OCI-LY3 (cell line): ENCODE measurements around the gene GFI1B.
A peak's percentile ranks its signal among the peaks of the same experiment; 100 is the strongest.

Experiments used
- H2AFZ ChIP-seq: fragments of 200-600, 300-600 bp; shearing (Covaris generic); 2 replicates; pipeline ENCODE4 v1.6.0; 2014; ENCODE audit warnings: antibody characterized with exemption, low read depth, low read length
- H3K27ac ChIP-seq: fragments of 200-600, 300-600 bp; sonication (generic); 2 replicates; pipeline ENCODE4 v1.5.1; 2014; ENCODE audit warnings: mild to moderate bottlenecking, low read length, moderate library complexity, mixed read lengths
- H3K27me3 ChIP-seq: fragments of 200-600, 300-600 bp; sonication (generic); 2 replicates; pipeline ENCODE4 v1.6.1; 2014; ENCODE audit warnings: low read depth, low read length, mixed read lengths
- H3K36me3 ChIP-seq: fragments of 200-600, 300-600 bp; sonication (generic); replicated peaks from 2 replicates; pipeline ENCODE3; 2014; ENCODE audit warnings: low read depth, low read length, mixed read lengths
- H3K4me1 ChIP-seq: fragments of 300-600, 200-600 bp; sonication (generic); 2 replicates; pipeline ENCODE4 v1.6.1; 2014; ENCODE audit warnings: low read length, mixed read lengths
- H3K4me2 ChIP-seq: fragments of 200-600, 300-600 bp; sonication (generic); 2 replicates; pipeline ENCODE4 v1.6.1; 2014; ENCODE audit warnings: low read length, mixed read lengths
- H3K4me3 ChIP-seq: fragments of 300-600, 200-600 bp; sonication (generic); 2 replicates; pipeline ENCODE4 v1.5.1; 2014; ENCODE audit warnings: antibody characterized with exemption, mild to moderate bottlenecking, low read length, moderate library complexity
- H3K79me2 ChIP-seq: fragments of 300-600, 200-600 bp; shearing (Covaris generic); 2 replicates; pipeline ENCODE4 v1.6.1; 2014; ENCODE audit warnings: mild to moderate bottlenecking, low read length, mixed read lengths
- H3K9ac ChIP-seq: fragments of 300-600, 200-600 bp; shearing (Covaris generic); 2 replicates; pipeline ENCODE4 v1.6.0; 2014; ENCODE audit warnings: mild to moderate bottlenecking, low read length, moderate library complexity
- H3K9me3 ChIP-seq: fragments of 200-600, 300-600 bp; shearing (Covaris generic); 2 replicates; pipeline ENCODE4 v1.6.1; 2014; ENCODE audit warnings: low read length, mixed read lengths; ENCODE audit not compliant: insufficient read depth
- H4K20me1 ChIP-seq: fragments of 200-600, 300-600 bp; sonication (generic); 2 replicates; pipeline ENCODE4 v1.6.1; 2016; ENCODE audit warnings: low read length, mixed read lengths; ENCODE audit not compliant: insufficient read depth
- EZH2phosphoT487 ChIP-seq: fragments of 200-600 bp; shearing (Covaris generic); IDR thresholded peaks from 2 replicates; pipeline ENCODE4 v1.6.1; 2018; ENCODE audit warnings: antibody characterized with exemption, mixed run types, low read depth
- TF ChIP-seq, protein P1 (sequence below): fragments of 200-600, 300-600 bp; sonication (generic); IDR thresholded peaks from 2 replicates; pipeline ENCODE4 v1.5.1; 2014; ENCODE audit warnings: antibody characterized with exemption, low read length, low read depth

The GFI1B gene

DNA sequence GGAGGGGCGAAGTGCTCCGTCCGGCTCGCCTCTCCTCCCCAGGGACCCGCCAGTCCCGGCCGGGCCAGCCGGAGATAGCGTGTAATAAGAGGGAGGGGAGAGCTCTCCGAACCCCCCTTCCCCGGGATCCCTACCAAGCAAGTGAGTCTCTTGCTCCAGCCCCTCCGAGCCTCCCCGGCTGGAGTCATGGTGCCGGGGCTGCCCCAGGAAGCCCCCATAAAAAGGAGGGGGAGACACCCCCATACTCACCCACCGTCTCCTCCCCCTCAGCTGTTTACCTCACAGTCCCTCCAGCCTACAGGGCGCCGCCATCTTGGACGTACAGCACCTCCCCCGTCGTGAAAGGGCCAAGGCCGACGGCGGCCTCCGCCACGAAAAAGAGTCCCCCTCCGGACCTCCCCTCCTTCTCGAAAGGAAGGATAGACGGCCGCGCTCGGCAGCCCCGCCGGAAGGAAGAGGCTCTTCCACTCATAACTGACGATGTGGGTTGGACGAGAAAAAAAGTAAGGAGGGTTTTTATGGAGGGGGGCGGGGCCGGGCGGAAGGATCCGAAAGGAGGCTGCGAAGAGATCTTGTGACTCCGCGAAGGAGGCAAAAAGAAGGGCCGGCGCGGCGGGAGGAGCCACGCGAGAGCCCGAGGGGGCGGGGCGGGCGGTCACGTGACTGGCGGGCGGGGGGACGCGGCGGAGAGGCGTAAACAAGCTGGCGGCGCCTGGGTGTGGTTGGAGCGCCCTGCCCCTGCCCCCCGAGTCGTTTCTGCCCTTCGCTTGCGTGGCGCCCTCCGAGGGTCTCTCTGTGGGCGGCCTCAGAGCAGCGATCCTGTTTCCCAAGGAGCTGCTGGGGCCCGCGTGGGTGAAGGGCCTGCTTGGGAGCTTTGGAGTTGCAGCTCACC lies 34.0 kb upstream of the GFI1B start, which contains the start of gene TSC1:
Gene TSC1 (minus strand): TSS at position 323 of the 892 bp plus-strand sequence. CDS start 15,744 bp downstream, outside the sequence.
- peaks cover 49% of the 10 kb centered on the region for H3K79me2 ChIP-seq
- no peaks in the 10 kb centered on the region for H3K36me3 ChIP-seq
- peak within 1 kb of the TSS; percentile 82 for H3K27ac ChIP-seq
- H3K9me3 ChIP-seq: no peaks in the 10 kb centered on the region
- peaks cover 21% of the 10 kb centered on the region; the same call in 1 of the 2 replicates for H4K20me1 ChIP-seq
- H2AFZ ChIP-seq: peak within 1 kb of the TSS; percentile 97
- H3K9ac ChIP-seq: peak within 1 kb of the TSS; percentile 94
- peak within 1 kb of the TSS; percentile 91 for H3K4me2 ChIP-seq
- no peak for TF ChIP-seq EZH2phosphoT487
- TF ChIP-seq, protein P1, sequence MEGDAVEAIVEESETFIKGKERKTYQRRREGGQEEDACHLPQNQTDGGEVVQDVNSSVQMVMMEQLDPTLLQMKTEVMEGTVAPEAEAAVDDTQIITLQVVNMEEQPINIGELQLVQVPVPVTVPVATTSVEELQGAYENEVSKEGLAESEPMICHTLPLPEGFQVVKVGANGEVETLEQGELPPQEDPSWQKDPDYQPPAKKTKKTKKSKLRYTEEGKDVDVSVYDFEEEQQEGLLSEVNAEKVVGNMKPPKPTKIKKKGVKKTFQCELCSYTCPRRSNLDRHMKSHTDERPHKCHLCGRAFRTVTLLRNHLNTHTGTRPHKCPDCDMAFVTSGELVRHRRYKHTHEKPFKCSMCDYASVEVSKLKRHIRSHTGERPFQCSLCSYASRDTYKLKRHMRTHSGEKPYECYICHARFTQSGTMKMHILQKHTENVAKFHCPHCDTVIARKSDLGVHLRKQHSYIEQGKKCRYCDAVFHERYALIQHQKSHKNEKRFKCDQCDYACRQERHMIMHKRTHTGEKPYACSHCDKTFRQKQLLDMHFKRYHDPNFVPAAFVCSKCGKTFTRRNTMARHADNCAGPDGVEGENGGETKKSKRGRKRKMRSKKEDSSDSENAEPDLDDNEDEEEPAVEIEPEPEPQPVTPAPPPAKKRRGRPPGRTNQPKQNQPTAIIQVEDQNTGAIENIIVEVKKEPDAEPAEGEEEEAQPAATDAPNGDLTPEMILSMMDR: no peak
- no peaks in the 10 kb centered on the region for H3K27me3 ChIP-seq
- H3K4me1 ChIP-seq: peaks cover 25% of the 10 kb centered on the region
- H3K4me3 ChIP-seq: peak within 1 kb of the TSS; percentile 92

DNA sequence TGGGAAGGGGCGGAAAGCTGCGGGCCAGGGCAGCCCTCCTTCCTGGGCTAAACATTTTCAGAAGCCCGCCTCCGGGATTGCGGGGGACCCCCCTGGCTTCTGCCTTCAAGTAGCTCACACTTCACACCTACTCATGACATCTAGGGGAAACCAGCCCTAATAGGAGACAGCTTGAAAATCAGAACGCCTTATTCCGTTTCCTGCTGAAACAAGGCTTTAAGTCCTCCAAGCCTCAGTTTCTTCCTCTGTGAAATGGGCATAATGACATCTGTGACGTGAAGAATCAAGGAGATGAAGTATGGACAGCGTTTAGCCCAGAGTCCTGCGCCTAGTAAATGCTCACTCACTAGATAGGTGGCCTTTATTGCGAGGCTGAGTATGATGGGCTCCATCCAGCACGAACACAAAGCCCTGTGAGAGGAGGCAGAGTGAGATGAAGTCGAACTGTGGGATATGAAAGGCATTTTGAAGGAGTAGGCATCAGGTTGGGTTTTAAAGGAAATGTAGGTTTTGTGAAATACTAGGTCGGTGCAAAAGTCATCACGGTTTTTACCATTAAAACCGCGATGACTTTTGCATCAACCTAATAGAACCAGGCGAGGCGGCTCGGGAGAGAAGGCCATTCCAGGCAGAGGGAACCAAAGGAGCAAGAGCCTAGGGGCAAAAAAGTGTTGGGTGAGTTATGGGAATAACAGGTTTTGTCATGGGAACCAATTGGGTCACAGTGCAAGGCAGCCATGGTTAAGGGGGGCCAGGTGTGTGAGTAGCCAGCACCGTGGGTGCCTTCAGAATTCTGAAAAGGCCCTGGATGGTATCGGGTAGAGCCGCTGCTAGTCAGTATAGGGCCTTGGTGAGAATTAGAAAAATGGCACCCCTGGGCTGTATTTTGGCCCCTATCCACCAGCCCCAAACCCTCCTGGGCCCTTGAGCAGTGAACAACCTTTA lies 33.0 kb upstream of the GFI1B start:
- Histone ChIP-seq H3K27me3 (no peaks in the 10 kb centered on the region), H3K9me3 (no peaks in the 10 kb centered on the region), H2AFZ (peak overlapping the region; percentile 70; the same call in 1 of the 2 replicates), H3K27ac (no peak overlapping the region), H3K9ac (peak overlapping the region; percentile 67), H4K20me1 (peaks cover 17% of the 10 kb centered on the region; the same call in 1 of the 2 replicates), H3K36me3 (no peaks in the 10 kb centered on the region), H3K79me2 (peaks cover 40% of the 10 kb centered on the region), H3K4me1 (peaks cover 25% of the 10 kb centered on the region), H3K4me3 (peak overlapping the region; percentile 92), H3K4me2 (peak overlapping the region; percentile 70)
- TF ChIP-seq, protein P1: no peak
- TF ChIP-seq EZH2phosphoT487: no peak

DNA sequence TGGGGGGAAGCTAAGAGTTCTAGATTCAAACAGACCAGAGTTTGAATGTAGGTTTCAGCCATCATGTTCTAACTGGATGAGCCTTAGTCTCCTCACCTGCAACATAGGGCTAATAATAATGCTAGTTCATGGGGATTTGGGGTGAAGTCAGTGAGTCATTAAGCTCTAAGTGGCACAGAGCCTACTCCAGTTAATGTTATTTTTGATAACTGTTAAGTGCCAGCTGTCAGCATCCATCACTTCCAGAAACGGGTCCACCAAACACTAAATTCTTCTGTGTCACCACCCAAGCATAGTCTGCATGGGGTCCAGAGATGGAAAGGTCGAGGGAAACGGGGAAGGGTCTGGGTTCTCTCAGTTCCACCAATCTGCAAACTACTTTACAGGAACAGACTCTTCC lies 32.3 kb upstream of the GFI1B start:
- Histone ChIP-seq H3K27me3 (no peaks in the 10 kb centered on the region), H3K36me3 (no peaks in the 10 kb centered on the region), H3K9me3 (no peaks in the 10 kb centered on the region), H2AFZ (0 out of 2 replicates have a peak overlapping the region, but pooled peaks have one; percentile 18), H3K9ac (no peak overlapping the region), H3K4me3 (no peak overlapping the region), H3K27ac (no peak overlapping the region), H4K20me1 (peaks cover 12% of the 10 kb centered on the region; the same call in 1 of the 2 replicates), H3K79me2 (peaks cover 32% of the 10 kb centered on the region), H3K4me2 (no peak overlapping the region), H3K4me1 (peaks cover 25% of the 10 kb centered on the region)
- TF ChIP-seq, protein P1: no peak
- no peak for TF ChIP-seq EZH2phosphoT487
